ENCODE measurements around the gene ADAM21. TPM values are rescaled to one million over a fixed set of nuclear protein-coding genes. Genes with fewer than 3 reads are reported as not detected.
A peak's percentile ranks its signal among the peaks of the same experiment; 100 is the strongest.
"Not testable (repeated sequence)": the region's sequence is repeated elsewhere in the genome, so short reads cannot be mapped to it uniquely, and the experiment has no call there.

ADAM21 gene
- total RNA-seq = 0.54 TPM
- long read RNA-seq = 0 reads

DNA sequence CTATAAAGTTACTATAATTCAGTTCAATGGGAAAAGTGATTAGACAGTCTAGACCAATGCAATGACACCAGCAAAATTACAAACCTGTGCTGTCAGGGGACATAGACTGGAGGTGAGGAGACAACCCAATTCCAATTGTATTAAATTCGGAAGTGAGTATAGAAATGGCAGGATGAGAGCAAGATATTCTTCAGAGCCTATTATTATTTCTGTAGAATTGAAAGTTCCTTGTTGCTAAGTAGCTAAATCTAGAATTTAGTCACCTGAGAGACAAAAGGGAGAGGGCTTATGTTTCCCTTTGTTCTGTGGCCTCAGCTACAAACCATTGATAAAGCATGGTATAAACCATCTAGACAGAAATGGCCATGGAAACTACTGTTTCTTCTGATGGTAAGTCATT lies at the start of gene ADAM21:
Gene ADAM21, plus strand, starts transcription at position 301 of the 400 bp plus-strand sequence. CDS start 5,326 bp downstream, outside the sequence.
- DNase-seq (ENCODE audit: low spot score) = no peak
- intact Hi-C loops (cut with DNase I) = no loop called here

DNA sequence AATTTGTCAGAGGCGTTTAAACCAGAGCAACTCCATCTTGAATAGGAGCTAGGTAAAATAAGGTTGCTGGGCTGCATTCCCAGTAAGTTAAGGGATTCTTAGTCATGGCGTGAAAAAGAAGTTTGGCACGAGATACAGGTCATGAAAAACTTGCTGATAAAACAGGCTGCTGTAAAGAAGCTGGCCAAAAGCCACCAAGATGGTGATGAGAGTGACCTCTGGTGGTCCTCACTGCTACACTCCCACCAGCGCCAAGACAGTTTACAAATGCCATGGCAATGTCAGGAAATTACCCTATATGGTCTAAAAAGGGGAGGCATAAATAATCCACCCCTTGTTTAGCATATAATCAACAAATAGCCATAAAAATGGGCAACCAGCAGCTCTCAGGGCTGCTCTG lies 48.6 kb upstream of the ADAM21 start:
- DNase-seq (ENCODE audit: low spot score); intact Hi-C loops (cut with DNase I): not testable (repeated sequence)

DNA sequence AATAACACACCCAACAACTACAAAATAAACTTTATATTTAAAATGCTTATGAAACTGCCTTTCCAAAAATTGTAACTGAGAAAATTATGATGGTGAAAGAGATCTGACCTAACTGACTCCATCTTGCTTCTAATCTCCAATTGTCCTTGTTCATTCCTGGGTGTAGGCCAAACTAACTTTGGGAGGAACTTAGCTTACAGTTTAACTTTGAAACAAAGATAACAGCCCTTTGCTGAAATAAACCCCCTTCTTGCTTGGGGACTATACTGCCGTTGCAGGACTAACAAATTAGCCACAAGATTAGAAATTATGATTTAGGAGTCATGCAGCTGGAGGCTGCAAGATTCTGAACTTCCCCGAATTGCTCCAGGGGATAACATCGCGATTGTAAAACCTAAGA lies 45.8 kb upstream of the ADAM21 start:
- DNase-seq (ENCODE audit: low spot score); intact Hi-C loops (cut with DNase I): not testable (repeated sequence)

DNA sequence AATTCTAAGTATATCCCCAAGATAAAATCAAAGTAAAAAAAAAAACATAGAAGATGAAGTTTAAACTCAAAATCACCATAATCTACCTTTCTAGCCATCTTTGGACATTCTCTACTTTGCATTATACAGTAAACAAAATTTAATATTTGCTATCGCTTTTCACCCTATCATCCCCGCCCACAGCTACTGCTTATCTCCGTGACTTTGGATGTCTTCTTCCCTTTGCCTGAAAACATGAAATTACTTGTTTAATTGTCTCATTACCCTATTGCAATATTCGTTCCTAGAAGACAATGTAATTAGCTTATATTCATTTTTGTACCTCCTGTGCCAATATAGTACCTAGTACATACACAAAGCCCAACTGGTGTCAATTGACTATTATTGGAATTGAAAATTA lies 44.4 kb upstream of the ADAM21 start:
- intact Hi-C loops (cut with DNase I) = no loop called here
- DNase-seq (ENCODE audit: low spot score) = no peak

DNA sequence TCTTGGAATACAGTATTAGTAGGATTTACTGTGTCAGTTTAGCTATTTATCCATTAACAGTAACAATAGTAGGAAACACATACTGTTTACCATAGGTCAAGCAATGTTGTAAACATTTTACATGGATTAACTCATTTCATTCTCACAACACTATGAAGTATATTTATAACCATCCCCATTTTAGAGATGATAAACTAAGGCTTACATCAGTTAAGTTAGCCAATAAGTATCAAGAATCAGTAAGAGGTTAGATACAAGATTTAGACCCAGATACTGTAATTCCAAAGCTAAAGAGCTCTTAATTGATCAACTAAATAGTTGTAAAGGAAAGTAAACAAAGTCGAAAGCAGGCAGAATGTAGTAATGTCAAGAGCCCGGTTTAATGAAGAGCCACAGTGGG lies 36.2 kb upstream of the ADAM21 start:
- intact Hi-C loops (cut with DNase I) = no loop called here
- DNase-seq (ENCODE audit: low spot score) = no peak

DNA sequence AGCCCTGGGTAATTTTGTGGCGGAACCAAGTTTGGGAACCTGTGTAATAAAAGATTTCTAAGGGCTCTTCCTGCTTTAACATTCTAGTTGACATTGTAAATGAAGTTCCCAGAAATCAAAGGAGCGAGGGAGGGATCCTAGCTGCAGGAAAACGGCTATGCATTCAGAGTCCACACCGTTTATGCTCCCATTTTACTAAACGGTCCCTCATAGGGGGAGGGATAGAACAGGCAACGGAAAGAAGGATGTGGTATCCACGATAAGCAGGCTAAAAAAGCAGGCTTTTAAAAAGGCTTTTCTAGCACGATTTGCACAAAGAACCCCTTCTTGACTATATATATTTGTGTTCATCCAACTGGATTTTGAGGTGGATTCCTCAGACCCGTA lies 35.6 kb upstream of the ADAM21 start:
- intact Hi-C loops (cut with DNase I) = no loop called here
- no peak for DNase-seq (ENCODE audit: low spot score)

DNA sequence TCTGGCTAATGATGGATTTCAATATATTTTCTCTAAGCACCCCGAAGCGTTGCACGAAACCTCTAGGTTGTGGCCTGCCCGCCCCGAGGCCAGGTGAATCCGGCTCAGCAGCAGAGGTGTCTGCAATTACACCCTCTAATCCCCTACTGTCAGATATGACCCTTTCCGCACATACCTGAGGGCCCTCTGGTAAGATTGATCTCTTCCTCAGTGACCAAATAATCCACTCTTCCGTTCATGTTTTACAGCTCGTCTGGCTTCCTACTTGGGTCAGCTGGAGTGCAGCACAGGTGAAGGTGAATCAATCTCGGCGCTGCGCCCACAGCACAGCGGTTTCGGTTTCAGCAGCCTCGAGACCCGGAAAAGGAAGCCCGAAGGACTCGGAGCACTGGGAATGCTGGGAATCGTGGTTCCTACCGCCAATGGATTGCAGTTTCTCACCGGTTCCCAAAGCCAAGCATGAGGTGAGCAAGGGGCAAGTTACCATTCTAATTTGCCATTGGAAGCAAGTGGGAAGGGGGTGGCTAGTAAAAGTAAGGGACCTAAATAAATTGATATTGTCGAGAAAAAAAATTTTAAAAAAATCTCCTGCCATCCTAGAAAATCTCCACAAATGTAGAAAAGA lies 35.1 kb upstream of the ADAM21 start, which contains the start of gene SYNJ2BP:
Gene SYNJ2BP, minus strand, starts transcription at position 366 of the 625 bp plus-strand sequence. Its CDS starts 127 bp downstream, at position 239.
- peak; percentile 89 for DNase-seq (ENCODE audit: low spot score)
- intact Hi-C loops (cut with DNase I) = no loop called here

DNA sequence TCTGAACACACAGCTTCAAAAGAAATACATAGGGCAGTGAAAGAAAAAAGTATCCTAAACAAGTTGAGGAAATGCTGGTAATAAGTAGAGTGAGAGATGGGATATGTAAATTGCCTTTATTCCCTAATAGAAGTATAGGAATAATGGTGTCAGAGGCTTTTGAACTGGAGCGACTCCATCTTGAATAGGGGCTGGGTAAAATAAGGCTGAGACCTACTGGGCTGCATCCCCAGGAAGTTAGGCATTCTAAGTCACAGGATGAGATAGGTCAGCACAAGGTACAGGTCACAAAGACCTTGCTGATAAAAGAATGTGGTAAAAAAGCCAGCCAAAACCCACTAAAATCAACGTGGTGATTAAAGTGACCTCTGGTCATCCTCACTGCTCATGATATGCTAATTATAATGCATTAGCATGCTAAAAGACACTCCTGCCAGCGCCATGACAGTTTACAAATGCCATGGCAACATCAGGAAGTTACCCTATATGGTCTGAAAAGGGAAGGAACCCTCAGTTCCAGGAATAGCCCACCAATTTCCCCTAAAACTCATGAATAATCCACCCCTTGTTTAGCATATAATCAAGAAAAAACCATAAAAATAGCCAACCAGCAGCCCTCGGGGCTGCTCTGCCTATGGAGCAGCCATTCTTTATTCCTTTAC lies 32.6 kb upstream of the ADAM21 start:
- intact Hi-C loops (cut with DNase I); DNase-seq (ENCODE audit: low spot score): not testable (repeated sequence)

DNA sequence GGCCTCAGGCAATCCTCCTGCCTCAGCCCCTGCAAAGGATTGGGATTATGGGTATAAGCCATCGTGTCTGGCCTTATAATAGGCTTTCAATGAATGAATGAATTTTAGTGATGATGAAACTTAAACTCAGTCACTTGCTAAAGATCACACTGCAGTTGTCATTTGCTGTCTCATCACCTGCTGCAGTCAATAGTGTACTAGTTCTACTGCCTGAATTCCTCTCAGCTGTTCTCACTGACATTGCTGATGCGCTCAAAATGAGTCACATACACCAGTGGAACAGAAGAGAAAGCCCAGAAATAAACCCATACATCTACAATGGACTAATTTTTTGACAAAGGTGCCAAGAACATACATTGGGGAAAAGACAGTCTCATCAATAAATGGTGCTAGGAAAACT lies 29.4 kb upstream of the ADAM21 start:
- intact Hi-C loops (cut with DNase I) = no loop called here
- no peak for DNase-seq (ENCODE audit: low spot score)

DNA sequence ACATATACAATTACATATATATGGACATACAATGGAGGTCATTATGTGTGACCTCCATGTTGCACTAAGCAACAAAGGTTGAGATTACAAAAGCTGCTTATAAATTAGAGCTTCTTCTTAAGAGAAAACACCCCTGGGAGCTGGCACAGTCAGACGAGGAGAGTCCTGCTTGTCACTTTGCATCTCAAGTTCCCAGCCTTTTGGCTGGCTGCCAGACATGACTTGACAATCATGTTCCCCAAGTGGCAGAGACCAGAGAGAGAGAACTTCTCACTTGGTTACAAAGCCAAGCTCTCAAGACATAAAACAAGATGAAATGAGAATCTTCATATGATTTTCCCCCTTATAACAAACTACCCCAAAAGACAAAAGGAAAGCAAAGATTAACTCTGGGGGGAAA lies 26.6 kb upstream of the ADAM21 start:
- DNase-seq (ENCODE audit: low spot score) = no peak
- intact Hi-C loops (cut with DNase I) = no loop called here

DNA sequence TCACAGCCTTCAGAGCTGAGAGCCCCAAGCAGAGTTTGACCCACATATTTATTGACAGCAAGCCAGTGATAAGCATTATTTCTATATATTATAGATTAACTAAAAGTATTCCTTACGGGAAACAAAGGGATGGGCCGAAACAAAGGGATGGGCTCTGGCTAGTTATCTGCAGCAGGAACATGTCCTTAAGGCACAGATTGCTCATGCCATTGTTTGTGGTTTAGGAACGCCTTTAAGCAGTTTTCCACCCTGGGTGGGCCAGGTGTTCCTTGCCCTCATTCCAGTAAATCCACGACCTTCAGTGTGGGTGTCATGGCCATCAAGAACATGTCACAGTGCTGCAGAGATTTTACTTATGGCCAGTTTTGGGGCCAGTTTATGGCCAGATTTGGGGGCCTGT lies 25.4 kb upstream of the ADAM21 start:
- DNase-seq (ENCODE audit: low spot score); intact Hi-C loops (cut with DNase I): not testable (repeated sequence)

DNA sequence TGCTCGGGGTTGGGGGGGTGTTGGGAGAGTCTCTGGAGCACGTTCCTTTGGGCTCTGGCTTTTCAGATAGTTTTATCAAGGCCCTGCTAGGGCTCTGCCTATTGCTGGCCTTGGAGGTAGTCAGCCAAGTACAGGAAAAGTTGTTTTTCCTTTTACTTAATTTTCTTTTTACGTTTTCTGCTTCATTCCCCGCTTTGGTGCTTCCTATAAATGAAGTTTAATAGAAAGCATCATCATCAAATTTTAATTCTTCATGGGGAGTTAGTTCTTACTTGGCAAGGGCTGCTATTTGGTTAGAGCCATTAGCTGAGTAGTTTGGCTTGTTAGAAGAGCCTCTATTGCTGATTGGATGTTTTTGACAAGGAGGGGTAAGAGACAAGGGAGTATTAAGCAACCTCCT lies 15.1 kb upstream of the ADAM21 start:
- no peak for DNase-seq (ENCODE audit: low spot score)
- intact Hi-C loops (cut with DNase I) = no loop called here

DNA sequence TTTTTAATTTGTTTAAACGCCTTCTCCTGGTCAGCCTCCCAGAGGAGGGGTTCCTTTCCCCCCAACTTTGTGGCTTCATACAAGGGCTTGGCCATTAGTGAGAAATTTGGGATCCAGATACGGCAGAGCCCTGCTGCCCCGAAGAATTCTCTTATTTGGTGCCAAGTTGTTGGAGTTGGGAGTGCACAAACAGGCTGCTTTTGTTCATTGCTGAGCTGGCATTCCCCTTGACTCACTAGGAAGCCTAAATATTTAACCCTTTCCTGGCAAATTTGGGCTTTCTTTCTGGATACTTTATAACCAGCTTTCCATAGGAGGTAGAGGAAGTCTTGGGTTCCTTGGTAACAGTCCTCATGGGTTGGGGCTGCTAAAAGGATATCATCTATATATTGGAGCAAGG lies 10.3 kb upstream of the ADAM21 start:
- DNase-seq (ENCODE audit: low spot score) = no peak
- intact Hi-C loops (cut with DNase I) = no loop called here

DNA sequence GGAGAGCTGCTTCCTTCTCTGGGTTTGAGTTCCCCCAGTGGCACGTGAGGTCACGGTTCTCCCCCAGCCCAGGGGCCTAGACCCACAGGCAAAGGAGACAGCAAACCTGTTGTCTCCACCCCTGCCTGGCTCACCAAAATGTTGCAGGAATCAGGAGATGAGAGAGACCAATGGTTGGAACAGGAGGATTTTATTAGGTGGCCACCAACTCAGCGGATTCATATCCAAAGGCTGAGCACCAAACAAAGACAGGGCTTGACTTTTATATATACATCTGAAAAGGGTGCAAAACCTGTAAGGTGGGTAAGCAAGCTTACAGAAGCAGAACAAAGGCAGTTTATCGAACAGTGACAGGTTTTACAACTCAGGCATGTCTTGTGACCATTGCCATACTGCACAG lies 9.2 kb upstream of the ADAM21 start:
- DNase-seq (ENCODE audit: low spot score) = no peak
- intact Hi-C loops (cut with DNase I) = no loop called here

DNA sequence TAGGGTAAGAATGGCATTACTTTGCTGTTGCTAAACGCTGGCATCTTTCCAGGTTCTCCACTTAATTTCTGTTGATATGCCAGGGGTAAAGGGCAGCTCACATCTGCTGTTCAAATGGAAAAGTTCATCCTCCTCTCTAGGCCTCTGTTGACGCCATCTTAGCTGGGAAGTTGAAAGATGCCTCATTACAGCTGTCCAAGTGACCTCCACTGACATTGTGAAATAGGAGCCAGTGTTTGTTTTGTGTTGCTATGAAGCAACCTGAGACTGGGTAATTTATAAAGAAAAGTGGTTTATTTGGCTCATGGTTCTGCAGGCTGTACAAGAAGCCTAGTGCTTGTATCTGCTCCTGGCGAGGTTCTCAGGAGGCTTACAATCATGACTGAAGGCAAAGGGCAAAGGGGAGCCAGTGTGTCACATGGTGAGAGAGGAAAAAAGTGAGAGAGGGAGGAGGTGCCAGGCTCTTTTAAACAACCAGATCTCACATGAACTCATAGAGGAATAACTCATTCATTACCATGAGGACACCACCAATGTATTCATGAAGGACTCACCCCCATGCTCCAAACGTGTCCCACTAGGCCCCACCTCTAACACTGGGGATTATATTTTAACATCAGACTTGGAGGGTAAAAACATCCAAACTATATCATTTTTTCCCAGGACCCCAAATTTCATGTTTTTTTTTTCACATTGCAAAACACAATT lies 3.2 kb upstream of the ADAM21 start:
- intact Hi-C loops (cut with DNase I) = no loop called here
- DNase-seq (ENCODE audit: low spot score) = no peak

DNA sequence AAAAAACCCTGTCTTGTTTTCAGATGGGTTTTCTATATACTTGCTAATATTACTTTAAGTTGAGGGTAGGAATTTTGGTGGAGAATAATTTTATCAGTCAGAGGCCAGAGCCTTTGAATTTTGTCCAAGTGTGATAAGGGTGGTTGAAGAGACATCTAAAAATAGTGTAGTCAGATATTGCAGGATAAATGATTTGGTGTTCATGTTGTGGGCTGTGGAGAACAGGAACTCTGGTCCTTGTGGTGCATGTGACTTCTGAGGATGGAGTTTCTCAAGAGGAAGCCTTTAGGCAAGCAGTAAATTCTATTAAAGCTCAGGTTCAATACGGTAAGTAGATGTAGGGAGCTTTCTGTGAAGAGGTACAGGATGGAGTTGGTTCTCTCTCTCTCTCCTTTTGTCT lies 2.8 kb downstream of the ADAM21 start:
- DNase-seq (ENCODE audit: low spot score) = no peak
- intact Hi-C loops (cut with DNase I) = no loop called here

DNA sequence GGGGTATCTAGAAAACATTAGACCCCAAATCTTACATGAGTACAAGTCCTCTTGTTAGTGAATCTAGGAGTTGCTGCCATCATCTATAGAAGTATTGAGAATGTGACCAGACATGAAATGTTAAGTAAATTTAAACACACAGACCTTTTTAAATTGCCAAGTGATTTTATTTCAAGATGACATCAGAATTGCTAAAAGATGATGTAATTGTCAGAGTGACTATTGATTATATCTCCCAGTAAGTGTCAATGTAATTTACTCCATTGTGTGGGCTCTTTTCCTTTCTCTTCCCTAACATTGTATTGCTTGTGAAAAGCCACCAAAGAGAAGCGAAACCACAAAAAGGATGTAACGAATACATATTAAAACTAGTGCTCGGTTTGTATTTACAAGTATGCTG lies 16.8 kb downstream of the ADAM21 start:
- DNase-seq (ENCODE audit: low spot score) = no peak
- intact Hi-C loops (cut with DNase I) = no loop called here

DNA sequence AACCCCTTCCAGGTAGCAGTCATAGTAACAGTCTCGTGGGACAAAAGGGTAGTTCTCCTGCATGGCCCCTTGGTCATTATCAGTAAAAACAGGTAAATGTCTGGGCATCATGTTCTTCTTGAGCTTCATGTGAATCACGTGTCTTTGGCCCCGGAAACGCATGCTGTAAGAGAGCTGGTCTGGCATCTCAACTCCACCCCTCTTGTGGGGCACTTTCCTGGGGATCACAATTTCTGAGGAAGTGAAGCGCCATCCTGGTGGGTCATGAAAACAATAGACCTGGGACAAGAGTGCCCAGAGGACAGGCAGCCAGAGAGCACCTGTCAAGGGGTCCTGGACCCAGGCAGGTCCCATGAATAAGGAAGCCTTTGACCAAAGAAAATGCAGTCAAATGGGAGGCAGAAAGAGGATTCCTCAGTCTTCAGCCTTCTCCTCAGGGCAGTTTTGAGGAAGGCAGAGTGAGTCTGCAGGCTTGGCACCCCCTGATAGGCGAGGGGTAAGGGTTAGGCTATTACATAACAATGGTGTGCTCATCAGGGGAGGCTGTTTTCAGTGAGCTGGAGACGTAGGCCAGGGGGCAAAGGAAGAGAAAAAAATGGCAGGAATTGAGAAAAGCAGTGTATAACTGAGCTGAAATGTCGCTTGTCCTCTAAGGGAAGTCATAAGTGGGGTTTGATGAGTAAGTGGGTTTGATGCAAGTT lies 19.0 kb downstream of the ADAM21 start:
- intact Hi-C loops (cut with DNase I); DNase-seq (ENCODE audit: low spot score): not testable (repeated sequence)

DNA sequence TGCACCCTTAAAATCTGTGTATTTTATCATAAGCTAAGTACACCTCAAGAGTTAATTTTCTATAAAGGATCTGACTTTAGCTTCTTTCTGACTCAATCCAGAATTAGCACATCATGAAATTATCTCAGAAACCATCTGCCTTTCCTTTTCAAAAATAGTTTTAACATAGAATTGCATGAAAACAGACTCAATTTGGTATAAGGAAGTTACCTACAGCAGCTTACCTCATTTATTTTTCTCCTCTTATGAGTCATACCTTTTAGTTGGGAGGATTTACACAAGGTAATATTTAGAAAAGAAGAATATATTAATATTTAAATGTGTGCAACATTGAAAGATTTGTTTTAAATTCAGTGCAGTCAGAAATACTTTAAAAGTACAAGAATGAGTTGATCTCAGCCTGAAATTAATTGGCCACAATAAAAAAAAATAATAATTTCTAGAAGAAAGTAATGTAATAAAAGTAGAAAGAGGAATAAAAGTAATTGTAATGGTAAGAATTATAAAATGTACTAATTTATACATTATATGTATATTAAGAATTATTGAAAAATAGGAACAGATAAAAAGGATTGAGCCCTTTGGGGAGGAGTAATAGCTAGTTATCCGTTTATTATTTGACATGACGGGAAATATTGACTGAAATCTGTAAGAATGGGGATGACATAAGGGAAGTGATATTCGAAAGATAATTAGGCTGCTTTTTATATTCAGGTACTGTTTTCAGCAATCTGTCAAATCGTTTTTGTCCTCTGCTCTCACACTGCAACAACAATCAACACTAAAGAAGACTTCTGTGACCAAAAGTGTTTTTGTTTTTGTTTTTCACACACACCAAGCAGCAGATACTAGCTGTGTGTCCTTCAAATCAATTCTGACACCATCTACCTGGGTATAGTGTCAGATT lies 20.5 kb downstream of the ADAM21 start:
- DNase-seq (ENCODE audit: low spot score) = no peak
- intact Hi-C loops (cut with DNase I) = no loop called here
